ENCODE results near the gene LYAR.

The LYAR gene

GRCh38 chr4:4325321-4325720 lies 35.4 kb upstream of the LYAR start:
- DNase-seq (ENCODE audit: low read depth in 1 of 2, low spot score in 1 of 2) = no peak
- no peak for TF ChIP-seq JUND (IDR thresholded peaks at IDR 0.05; ENCODE audit: low read depth)
- in situ Hi-C loops (cut with HindIII; ENCODE audit: low pct_unique_long_range_greater_than_20kb, low sequenced_read_pairs) = no loop called here

GRCh38 chr4:4323705-4324534 lies 34.0 kb upstream of the LYAR start:
- in situ Hi-C loops (cut with HindIII; ENCODE audit: low pct_unique_long_range_greater_than_20kb, low sequenced_read_pairs) = no loop called here
- TF ChIP-seq JUND (IDR thresholded peaks at IDR 0.05; ENCODE audit: low read depth) = no peak
- DNase-seq (ENCODE audit: low read depth in 1 of 2, low spot score in 1 of 2) = no peak

- in situ Hi-C loops (cut with HindIII; ENCODE audit: low pct_unique_long_range_greater_than_20kb, low sequenced_read_pairs) = no loop called here
- TF ChIP-seq JUND (IDR thresholded peaks at IDR 0.05; ENCODE audit: low read depth) = no peak
Observed at GRCh38 chr4:4321951-4322688, 32.2 kb upstream of the LYAR start.

GRCh38 chr4:4320951-4321714 lies 31.2 kb upstream of the LYAR start:
- no peak for TF ChIP-seq JUND (IDR thresholded peaks at IDR 0.05; ENCODE audit: low read depth)
- in situ Hi-C loops (cut with HindIII; ENCODE audit: low pct_unique_long_range_greater_than_20kb, low sequenced_read_pairs) = no loop called here
- no peak for DNase-seq (ENCODE audit: low read depth in 1 of 2, low spot score in 1 of 2)

More at GRCh38 chr4:4321951-4322688, 32.2 kb upstream of the LYAR start:
- no peak for DNase-seq (ENCODE audit: low read depth in 1 of 2, low spot score in 1 of 2)

- no peak for TF ChIP-seq JUND (IDR thresholded peaks at IDR 0.05; ENCODE audit: low read depth)
- DNase-seq (ENCODE audit: low read depth in 1 of 2, low spot score in 1 of 2) = no peak
- in situ Hi-C loops (cut with HindIII; ENCODE audit: low pct_unique_long_range_greater_than_20kb, low sequenced_read_pairs) = no loop called here
Observed at GRCh38 chr4:4320528-4320927, 30.6 kb upstream of the LYAR start.

- no peak for TF ChIP-seq JUND (IDR thresholded peaks at IDR 0.05; ENCODE audit: low read depth)
- in situ Hi-C loops (cut with HindIII; ENCODE audit: low pct_unique_long_range_greater_than_20kb, low sequenced_read_pairs) = no loop called here
Observed at GRCh38 chr4:4317496-4318232, 27.7 kb upstream of the LYAR start.

GRCh38 chr4:4316150-4316495 lies 26.2 kb upstream of the LYAR start:
- in situ Hi-C loops (cut with HindIII; ENCODE audit: low pct_unique_long_range_greater_than_20kb, low sequenced_read_pairs) = no loop called here
- no peak for TF ChIP-seq JUND (IDR thresholded peaks at IDR 0.05; ENCODE audit: low read depth)

More at GRCh38 chr4:4317496-4318232, 27.7 kb upstream of the LYAR start:
- DNase-seq (ENCODE audit: low read depth in 1 of 2, low spot score in 1 of 2) = no peak

GRCh38 chr4:4315461-4316149 lies 25.7 kb upstream of the LYAR start:
- in situ Hi-C loops (cut with HindIII; ENCODE audit: low pct_unique_long_range_greater_than_20kb, low sequenced_read_pairs) = no loop called here
- TF ChIP-seq JUND (IDR thresholded peaks at IDR 0.05; ENCODE audit: low read depth) = no peak
- no peak for DNase-seq (ENCODE audit: low read depth in 1 of 2, low spot score in 1 of 2)

More at GRCh38 chr4:4316150-4316495, 26.2 kb upstream of the LYAR start:
- DNase-seq (ENCODE audit: low read depth in 1 of 2, low spot score in 1 of 2) = no peak

GRCh38 chr4:4311193-4311592 lies 21.2 kb upstream of the LYAR start:
- TF ChIP-seq JUND (IDR thresholded peaks at IDR 0.05; ENCODE audit: low read depth) = no peak
- no peak for DNase-seq (ENCODE audit: low read depth in 1 of 2, low spot score in 1 of 2)
- in situ Hi-C loops (cut with HindIII; ENCODE audit: low pct_unique_long_range_greater_than_20kb, low sequenced_read_pairs) = no loop called here

GRCh38 chr4:4308800-4309441 lies 19.0 kb upstream of the LYAR start:
- in situ Hi-C loops (cut with HindIII; ENCODE audit: low pct_unique_long_range_greater_than_20kb, low sequenced_read_pairs) = no loop called here
- no peak for DNase-seq (ENCODE audit: low read depth in 1 of 2, low spot score in 1 of 2)
- no peak for TF ChIP-seq JUND (IDR thresholded peaks at IDR 0.05; ENCODE audit: low read depth)

GRCh38 chr4:4306920-4307319 lies 17.0 kb upstream of the LYAR start:
- no peak for DNase-seq (ENCODE audit: low read depth in 1 of 2, low spot score in 1 of 2)
- in situ Hi-C loops (cut with HindIII; ENCODE audit: low pct_unique_long_range_greater_than_20kb, low sequenced_read_pairs) = no loop called here
- TF ChIP-seq JUND (IDR thresholded peaks at IDR 0.05; ENCODE audit: low read depth) = no peak
